A172 (cell line): ENCODE measurements around the gene INPP5A. TPM values are rescaled to one million over a fixed set of nuclear protein-coding genes. Genes with fewer than 3 reads are reported as not detected.

Source experiments
- DNase-seq: peaks from one replicate; pipeline ENCODE4 v3.0.0-alpha.2; 2015; ENCODE audit warnings: low spot score
- total RNA-seq: library from RNA; depleted of rRNA; stranded (reverse); fragments of >200 nt; shearing (Covaris generic); gene quantifications from 2 replicates; pipeline ENCODE4 v1.2.3, GENCODE V29; 2014

INPP5A gene
- total RNA-seq, 1 experiment from 2014 or later: 13.1 TPM

GRCh38 chr10:132534391-132535064 lies 3.1 kb upstream of the INPP5A start:
- no peak for DNase-seq

- DNase-seq: no peak
These were observed 2.4 kb upstream of the INPP5A start for GRCh38 chr10:132535065-132535651.

- DNase-seq: no peak
These were observed 1.2 kb upstream of the INPP5A start for GRCh38 chr10:132536241-132536876.

GRCh38 chr10:132536877-132537683 lies 507 bp upstream of the INPP5A start:
- DNase-seq: peak; percentile 90

GRCh38 chr10:132538031-132538789 lies 623 bp downstream of the INPP5A start:
- DNase-seq: no peak

GRCh38 chr10:132538790-132539421 lies 1.3 kb downstream of the INPP5A start:
- DNase-seq: no peak

- DNase-seq: no peak
These were observed 1.8 kb downstream of the INPP5A start for GRCh38 chr10:132539431-132539839.

- DNase-seq: peak; percentile 28
These were observed 2.3 kb downstream of the INPP5A start for GRCh38 chr10:132539894-132540293.

GRCh38 chr10:132540456-132540855 lies 2.9 kb downstream of the INPP5A start:
- no peak for DNase-seq

GRCh38 chr10:132541129-132541528 lies 3.5 kb downstream of the INPP5A start:
- no peak for DNase-seq

- DNase-seq: no peak
These were observed 4.0 kb downstream of the INPP5A start for GRCh38 chr10:132541601-132542011.

- DNase-seq: no peak
These were observed 4.6 kb downstream of the INPP5A start for GRCh38 chr10:132542086-132542775.

GRCh38 chr10:132542819-132543218 lies 5.2 kb downstream of the INPP5A start:
- no peak for DNase-seq

- no peak for DNase-seq
These were observed 6.5 kb downstream of the INPP5A start for GRCh38 chr10:132543916-132544743.

GRCh38 chr10:132544744-132545658 lies 7.4 kb downstream of the INPP5A start:
- no peak for DNase-seq

- no peak for DNase-seq
These were observed 8.2 kb downstream of the INPP5A start for GRCh38 chr10:132545659-132546367.

- DNase-seq: no peak
These were observed 9.2 kb downstream of the INPP5A start for GRCh38 chr10:132546567-132547420.
